ENCODE results near the gene BUB1B.

The BUB1B gene

GRCh38 chr15:40258544-40258943 lies 97.7 kb downstream of the BUB1B start:
- no peak for DNase-seq

- DNase-seq, result no peak
Observed at GRCh38 chr15:40259021-40259420, 98.2 kb downstream of the BUB1B start.

- no peak for DNase-seq
Observed at GRCh38 chr15:40263024-40263754, 102.3 kb downstream of the BUB1B start.

- DNase-seq, result no peak
Observed at GRCh38 chr15:40264321-40265153, 103.7 kb downstream of the BUB1B start.

- DNase-seq, result no peak
Observed at GRCh38 chr15:40265355-40265754, 104.5 kb downstream of the BUB1B start.

- DNase-seq, result no peak
Observed at GRCh38 chr15:40265875-40266274, 105.0 kb downstream of the BUB1B start.

GRCh38 chr15:40266828-40267304 lies 106.0 kb downstream of the BUB1B start:
- no peak for DNase-seq

- no peak for DNase-seq
Observed at GRCh38 chr15:40267670-40268069, 106.8 kb downstream of the BUB1B start.

GRCh38 chr15:40269604-40270003 lies 108.7 kb downstream of the BUB1B start:
- no peak for DNase-seq

- no peak for DNase-seq
Observed at GRCh38 chr15:40270246-40270995, 109.6 kb downstream of the BUB1B start.
